Hepatocyte (in vitro differentiated cells): Measurements from ENCODE around the gene LRRFIP1. TPM values are rescaled to one million over a fixed set of nuclear protein-coding genes. Genes with fewer than 3 reads are reported as not detected.
"Not testable (repeated sequence)": the region's sequence is repeated elsewhere in the genome, so short reads cannot be mapped to it uniquely, and the experiment has no call there.

ENCODE experiments used
- DNase-seq: peaks from one replicate; pipeline ENCODE4 v3.0.0-alpha.2; 2016; ENCODE audit warnings: low spot score
- H2AFZ ChIP-seq: fragments of 200-600 bp; sonication (generic); 2 replicates; pipeline ENCODE4 v1.6.0; 2016; ENCODE audit warnings: antibody characterized with exemption, mild to moderate bottlenecking
- H3K27ac ChIP-seq: fragments of 200-600 bp; sonication (generic); 2 replicates; pipeline ENCODE4 v1.5.1; 2016; ENCODE audit warnings: mild to moderate bottlenecking
- H3K27me3 ChIP-seq: fragments of 200-600 bp; sonication (generic); 2 replicates; pipeline ENCODE4 v1.6.1; 2016
- H3K36me3 ChIP-seq: fragments of 200-600 bp; sonication (generic); replicated peaks from 2 replicates; pipeline ENCODE4 v1.5.1; 2016; ENCODE audit warnings: low read depth; ENCODE audit not compliant: insufficient read depth
- H3K4me1 ChIP-seq: fragments of 200-600 bp; sonication (generic); 2 replicates; pipeline ENCODE4 v1.5.1; 2016; ENCODE audit warnings: mild to moderate bottlenecking, moderate library complexity; ENCODE audit not compliant: insufficient read depth
- H3K4me2 ChIP-seq: fragments of 200-600 bp; sonication (generic); 2 replicates; pipeline ENCODE4 v1.6.0; 2016
- H3K4me3 ChIP-seq: fragments of 200-600 bp; sonication (generic); 2 replicates; pipeline ENCODE4 v1.5.1; 2016; ENCODE audit warnings: mild to moderate bottlenecking
- H3K79me2 ChIP-seq: fragments of 200-600 bp; sonication (generic); 2 replicates; pipeline ENCODE4 v1.6.0; 2017; ENCODE audit warnings: mild to moderate bottlenecking
- H3K9me2 ChIP-seq: fragments of 200-600 bp; sonication (generic); replicated peaks from 2 replicates; pipeline ENCODE4 v1.6.0; 2017; ENCODE audit warnings: mild to moderate bottlenecking; ENCODE audit not compliant: insufficient read depth
- H3K9me3 ChIP-seq: fragments of 200-600 bp; sonication (generic); 2 replicates; pipeline ENCODE4 v1.5.1; 2016; ENCODE audit warnings: low read depth, mild to moderate bottlenecking
- H4K20me1 ChIP-seq: fragments of 200-600 bp; sonication (generic); 2 replicates; pipeline ENCODE4 v1.6.0; 2016; ENCODE audit warnings: mild to moderate bottlenecking; ENCODE audit not compliant: insufficient read depth, poor library complexity, severe bottlenecking
- CTCF ChIP-seq: fragments of 200-600 bp; sonication (generic); IDR thresholded peaks from 2 replicates; pipeline ENCODE4 v1.5.1; 2016; ENCODE audit warnings: antibody characterized with exemption, mild to moderate bottlenecking; ENCODE audit not compliant: poor library complexity
- EZH2 ChIP-seq: fragments of 200-600 bp; sonication (generic); IDR thresholded peaks from 2 replicates; pipeline ENCODE4 v1.6.1; 2016; ENCODE audit warnings: antibody characterized with exemption, mild to moderate bottlenecking, borderline replicate concordance
- EZH2phosphoT487 ChIP-seq: fragments of 200-600 bp; sonication (generic); IDR thresholded peaks from one replicate; pipeline ENCODE4 v1.6.1; 2018; ENCODE audit warnings: antibody characterized with exemption, mild to moderate bottlenecking, low read depth, moderate library complexity; ENCODE audit not compliant: unreplicated experiment, severe bottlenecking
- WGBS: methylation state at CpG from one replicate; pipeline ENCODE4 v1.1.6; 2016; ENCODE audit warnings: low lambda C conversion rate; ENCODE audit errors: missing lambda C conversion rate; 5-methylcytosine and 5-hydroxymethylcytosine counted together
- polyA plus RNA-seq: library from polyadenylated mRNA; unstranded; fragments of >200 nt; fragmentation: Nextera tagmentation; extraction: Ambion mirVana; gene quantifications from 2 replicates; pipeline ENCODE4 v1.2.1, GENCODE V29; 2016
- total RNA-seq: library from RNA; depleted of rRNA; stranded (reverse); fragments of >200 nt; gene quantifications from 2 replicates; pipeline ENCODE4 v1.2.3, GENCODE V29; 2014

The LRRFIP1 gene
- total and polyA plus RNA-seq, 2 experiments from 2014 or later = 42.7 to 64.1 TPM

GRCh38 chr2:237779521-237779920 lies 152.1 kb downstream of the LRRFIP1 start:
- no peak for TF ChIP-seq CTCF
- TF ChIP-seq EZH2 = no peak
- TF ChIP-seq EZH2phosphoT487 = no peak
- H3K36me3 ChIP-seq = no peaks in the 10 kb centered on the region
- H3K79me2 ChIP-seq = no peaks in the 10 kb centered on the region

GRCh38 chr2:237782181-237782580 lies 154.8 kb downstream of the LRRFIP1 start:
- no peaks in the 10 kb centered on the region for H3K36me3 ChIP-seq
- TF ChIP-seq EZH2 = no peak
- TF ChIP-seq EZH2phosphoT487 = no peak
- TF ChIP-seq CTCF = no peak
- H3K9me2 ChIP-seq = no peaks in the 10 kb centered on the region
- no peaks in the 10 kb centered on the region for H3K9me3 ChIP-seq
- no peaks in the 10 kb centered on the region for H4K20me1 ChIP-seq
- no peaks in the 10 kb centered on the region for H3K4me1 ChIP-seq
- H3K79me2 ChIP-seq = no peaks in the 10 kb centered on the region
- no peak overlapping the region for H3K4me3 ChIP-seq
- WGBS = 92% methylated on average over 7 of the region's 7 CpGs
- no peak overlapping the region for H2AFZ ChIP-seq
- no peak overlapping the region for H3K27ac ChIP-seq
- no peak for DNase-seq
- H3K27me3 ChIP-seq = no peaks in the 10 kb centered on the region
- H3K4me2 ChIP-seq = no peak overlapping the region

More at GRCh38 chr2:237779521-237779920, 152.1 kb downstream of the LRRFIP1 start:
- Histone ChIP-seq H3K9me3 (no peaks in the 10 kb centered on the region), H3K27me3 (no peaks in the 10 kb centered on the region), H3K4me3 (no peak overlapping the region), H3K27ac (no peak overlapping the region), H3K4me1 (no peaks in the 10 kb centered on the region), H3K9me2 (no peaks in the 10 kb centered on the region), H4K20me1 (no peaks in the 10 kb centered on the region), H3K4me2 (no peak overlapping the region), H2AFZ (no peak overlapping the region)
- DNase-seq = no peak
- WGBS = 95% methylated on average over 14 of the region's 14 CpGs

- H3K4me3 ChIP-seq, H3K36me3 ChIP-seq, DNase-seq, H3K4me1 ChIP-seq, H3K9me3 ChIP-seq, H4K20me1 ChIP-seq, H2AFZ ChIP-seq, H3K27ac ChIP-seq, H3K9me2 ChIP-seq, H3K79me2 ChIP-seq, H3K27me3 ChIP-seq, H3K4me2 ChIP-seq: not testable (repeated sequence)
- WGBS = 50% methylated on average over 2 of the region's 5 CpGs
Measured at GRCh38 chr2:237783678-237784077, 156.3 kb downstream of the LRRFIP1 start.

- DNase-seq = no peak
- 73% methylated on average over 4 of the region's 4 CpGs for WGBS
- TF ChIP-seq EZH2phosphoT487 (no peak), EZH2 (no peak), CTCF (no peak)
- Histone ChIP-seq H3K4me1 (no peaks in the 10 kb centered on the region), H3K9me3 (no peaks in the 10 kb centered on the region), H3K4me3 (no peak overlapping the region), H3K79me2 (no peaks in the 10 kb centered on the region), H3K4me2 (no peak overlapping the region), H3K27me3 (no peaks in the 10 kb centered on the region), H2AFZ (no peak overlapping the region), H3K9me2 (no peaks in the 10 kb centered on the region), H4K20me1 (no peaks in the 10 kb centered on the region), H3K36me3 (no peaks in the 10 kb centered on the region), H3K27ac (no peak overlapping the region)
Measured at GRCh38 chr2:237786936-237787335, 159.5 kb downstream of the LRRFIP1 start.
